BLaER1 treated with 17β-estradiol and CSF1 and Interleukin-3, amounts not matched to agents 10 nM and 100 nM (cell line): Measurements from ENCODE around the gene NCOA7.
"Not testable (repeated sequence)": the region's sequence is repeated elsewhere in the genome, so short reads cannot be mapped to it uniquely, and the experiment has no call there.

ENCODE experiments used
- H3K27ac ChIP-seq, 11 experiments: shearing (Covaris generic); formaldehyde crosslinking; 2 replicates each; pipeline ENCODE4 v1.8.1; 2022
- H3K27me3 ChIP-seq, 11 experiments: shearing (Covaris generic); formaldehyde crosslinking; 2 replicates each; pipeline ENCODE4 v1.8.1; 2022
- H3K36me3 ChIP-seq, 11 experiments: shearing (Covaris generic); formaldehyde crosslinking; 2 replicates each; pipeline ENCODE4 v1.8.1; 2022
- H3K4me1 ChIP-seq, 10 experiments: shearing (Covaris generic); formaldehyde crosslinking; 2 replicates each; pipeline ENCODE4 v1.8.1; 2022
- H3K4me2 ChIP-seq, 11 experiments: shearing (Covaris generic); formaldehyde crosslinking; 2 replicates each; pipeline ENCODE4 v1.8.1; 2022
- H3K4me3 ChIP-seq, 10 experiments: shearing (Covaris generic); formaldehyde crosslinking; 2 replicates each; pipeline ENCODE4 v1.8.1; 2022
- H3K9ac ChIP-seq, 11 experiments: shearing (Covaris generic); formaldehyde crosslinking; 2 replicates each; pipeline ENCODE4 v1.8.1; 2022
- H3K9me3 ChIP-seq, 11 experiments: shearing (Covaris generic); formaldehyde crosslinking; replicated peaks in 1 of 11; 2 replicates each; pipeline ENCODE4 v1.8.1; 2022
- H4K20me1 ChIP-seq, 11 experiments: shearing (Covaris generic); formaldehyde crosslinking; 2 replicates each; pipeline ENCODE4 v1.8.1; 2022
- Cebpa-rat ChIP-seq, 11 experiments: shearing (Covaris generic); IDR thresholded peaks; 2 replicates each; pipeline ENCODE4 v1.8.1; 2022

The NCOA7 gene

DNA sequence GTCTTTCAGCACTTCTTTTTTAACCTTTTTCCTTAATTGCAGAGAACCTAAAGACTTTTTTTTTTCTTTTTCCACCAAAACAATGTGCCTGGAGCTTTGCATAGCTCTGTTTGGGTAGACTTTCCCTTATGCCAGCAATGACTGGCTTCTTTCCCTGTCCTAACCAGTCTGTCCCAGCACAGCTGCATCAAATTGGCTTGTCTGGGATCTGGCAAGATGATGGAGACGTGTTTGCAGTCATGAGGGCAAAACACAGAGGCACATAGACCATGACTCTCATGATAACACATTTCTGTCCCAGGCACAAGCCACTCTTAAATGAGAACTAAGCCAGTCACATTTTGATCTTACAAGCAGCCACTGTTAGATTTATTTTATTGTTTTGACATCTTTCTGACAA, 24.8 kb upstream of the NCOA7 start:
- TF ChIP-seq Cebpa-rat (IDR thresholded peaks at IDR 0.05) = no peak
- Histone ChIP-seq H4K20me1 (no peaks in the 10 kb centered on the region), H3K4me3 (no peak overlapping the region), H3K27ac (no peak overlapping the region), H3K9ac (no peak overlapping the region), H3K4me2 (no peak overlapping the region), H3K4me1 (peaks cover 3 to 14% (median 9%) of the 10 kb centered on the region in 10 experiments; a peak in 15 of 20 replicates), H3K9me3 (peaks cover 0 to 8% (median 3%) of the 10 kb centered on the region in 11 experiments; a peak in 4 of 22 replicates), H3K36me3 (no peaks in the 10 kb centered on the region), H3K27me3 (no peaks in the 10 kb centered on the region)

DNA sequence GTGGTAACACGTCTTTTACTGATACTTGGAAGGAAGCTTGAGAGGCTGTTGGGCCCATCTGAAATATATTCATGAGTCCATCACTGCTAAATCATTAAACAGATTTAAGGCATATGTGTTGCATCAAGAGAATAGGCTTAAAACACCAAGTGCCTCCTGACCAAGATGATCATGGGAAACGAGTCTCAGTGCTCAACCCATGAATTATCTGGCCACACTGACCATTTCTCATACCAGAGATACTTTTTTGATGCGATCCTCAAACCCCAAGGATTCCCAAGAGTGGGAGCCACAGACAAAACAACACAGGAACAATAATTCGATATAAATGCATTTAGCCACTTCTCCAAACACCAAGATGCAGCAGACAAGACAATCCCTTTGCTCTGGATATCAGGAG, 24.1 kb upstream of the NCOA7 start:
- H3K27me3 ChIP-seq = no peaks in the 10 kb centered on the region
- H3K27ac ChIP-seq = no peak overlapping the region
- TF ChIP-seq Cebpa-rat (IDR thresholded peaks at IDR 0.05) = no peak
- H4K20me1 ChIP-seq = no peaks in the 10 kb centered on the region
- no peak overlapping the region for H3K4me2 ChIP-seq
- H3K36me3 ChIP-seq = no peaks in the 10 kb centered on the region
- peaks cover 3 to 10% (median 6%) of the 10 kb centered on the region in 10 experiments; a peak in 14 of 20 replicates for H3K4me1 ChIP-seq
- no peak overlapping the region for H3K4me3 ChIP-seq
- H3K9me3 ChIP-seq = peaks cover 0 to 8% (median 3%) of the 10 kb centered on the region in 11 experiments; a peak in 4 of 22 replicates
- H3K9ac ChIP-seq = no peak overlapping the region

DNA sequence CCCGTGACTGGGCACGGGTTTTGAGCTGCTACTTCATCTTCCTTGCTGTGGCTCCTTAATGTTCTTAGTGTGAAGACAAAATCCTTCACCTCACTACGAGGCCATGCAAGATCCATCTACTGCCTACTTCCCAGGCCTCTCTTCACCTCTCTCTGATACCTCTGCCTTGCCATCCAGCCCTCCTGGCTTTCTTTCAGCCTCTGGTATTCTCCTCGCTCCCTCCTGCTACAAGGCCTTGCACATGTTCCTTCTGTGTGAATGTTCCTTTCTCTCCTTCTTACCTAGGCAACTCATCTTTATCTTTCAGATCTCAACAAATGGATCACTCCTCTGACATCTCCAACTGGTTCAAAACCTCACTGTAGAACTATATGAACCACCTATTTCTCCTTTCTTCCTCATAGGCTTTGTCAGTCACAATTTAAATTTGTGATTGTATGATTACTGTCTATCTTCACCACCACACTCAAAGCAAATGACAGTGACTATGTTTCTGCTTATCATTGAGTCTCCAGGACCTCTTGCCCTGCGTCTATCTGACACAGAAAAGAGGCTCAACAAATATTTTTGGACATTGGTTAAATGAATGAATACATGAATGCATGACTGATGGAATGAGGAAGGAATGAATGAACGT, 21.5 kb upstream of the NCOA7 start:
- no peaks in the 10 kb centered on the region for H4K20me1 ChIP-seq
- no peak for TF ChIP-seq Cebpa-rat (IDR thresholded peaks at IDR 0.05)
- peaks cover 0 to 8% (median 3%) of the 10 kb centered on the region in 11 experiments; a peak in 4 of 22 replicates for H3K9me3 ChIP-seq
- H3K4me3 ChIP-seq = no peak overlapping the region
- no peak overlapping the region for H3K4me2 ChIP-seq
- H3K36me3 ChIP-seq = no peaks in the 10 kb centered on the region
- no peak overlapping the region; a peak in 1 of 22 replicates for H3K9ac ChIP-seq
- peaks cover 2 to 5% (median 3%) of the 10 kb centered on the region in 10 experiments; a peak in 14 of 20 replicates for H3K4me1 ChIP-seq
- H3K27me3 ChIP-seq = no peaks in the 10 kb centered on the region
- H3K27ac ChIP-seq = no peak overlapping the region

- Histone ChIP-seq H3K27ac (no peak overlapping the region), H3K4me1 (no peaks in the 10 kb centered on the region), H3K4me3 (no peak overlapping the region), H4K20me1 (no peaks in the 10 kb centered on the region), H3K27me3 (no peaks in the 10 kb centered on the region), H3K9me3 (peaks cover 0 to 8% (median 3%) of the 10 kb centered on the region in 11 experiments; a peak in 4 of 22 replicates), H3K36me3 (no peaks in the 10 kb centered on the region), H3K4me2 (no peak overlapping the region), H3K9ac (no peak overlapping the region)
- TF ChIP-seq Cebpa-rat (IDR thresholded peaks at IDR 0.05) = no peak
Measured at GRCh38 chr6:125773387-125774341, 17.1 kb upstream of the NCOA7 start.

GRCh38 chr6:125776107-125776826, 14.5 kb upstream of the NCOA7 start:
- not testable (repeated sequence) for H3K27me3 ChIP-seq, H4K20me1 ChIP-seq, H3K4me3 ChIP-seq, H3K9ac ChIP-seq, H3K9me3 ChIP-seq, H3K36me3 ChIP-seq, H3K27ac ChIP-seq, H3K4me1 ChIP-seq, H3K4me2 ChIP-seq

GRCh38 chr6:125779924-125780539, 10.7 kb upstream of the NCOA7 start:
- Histone ChIP-seq H3K4me3 (peak overlapping the region; percentile 59 to 83 (median 73)), H3K27me3 (no peaks in the 10 kb centered on the region), H3K36me3 (no peaks in the 10 kb centered on the region), H3K4me2 (peak overlapping the region in 10 of 11 experiments; percentile 63 to 83 (median 81); a peak in 20 of 22 replicates), H3K9me3 (peaks cover 0 to 7% (median 0%) of the 10 kb centered on the region in 11 experiments; a peak in 2 of 22 replicates), H3K4me1 (peaks cover 5 to 19% (median 14%) of the 10 kb centered on the region in 10 experiments), H3K9ac (peak overlapping the region; percentile 81 to 92 (median 86)), H3K27ac (peak overlapping the region; percentile 72 to 96 (median 91)), H4K20me1 (no peaks in the 10 kb centered on the region)
- peak in 8 of 11 experiments; percentile 9 to 75 (median 38); a peak in 8 of 22 replicates for TF ChIP-seq Cebpa-rat (IDR thresholded peaks at IDR 0.05)

DNA sequence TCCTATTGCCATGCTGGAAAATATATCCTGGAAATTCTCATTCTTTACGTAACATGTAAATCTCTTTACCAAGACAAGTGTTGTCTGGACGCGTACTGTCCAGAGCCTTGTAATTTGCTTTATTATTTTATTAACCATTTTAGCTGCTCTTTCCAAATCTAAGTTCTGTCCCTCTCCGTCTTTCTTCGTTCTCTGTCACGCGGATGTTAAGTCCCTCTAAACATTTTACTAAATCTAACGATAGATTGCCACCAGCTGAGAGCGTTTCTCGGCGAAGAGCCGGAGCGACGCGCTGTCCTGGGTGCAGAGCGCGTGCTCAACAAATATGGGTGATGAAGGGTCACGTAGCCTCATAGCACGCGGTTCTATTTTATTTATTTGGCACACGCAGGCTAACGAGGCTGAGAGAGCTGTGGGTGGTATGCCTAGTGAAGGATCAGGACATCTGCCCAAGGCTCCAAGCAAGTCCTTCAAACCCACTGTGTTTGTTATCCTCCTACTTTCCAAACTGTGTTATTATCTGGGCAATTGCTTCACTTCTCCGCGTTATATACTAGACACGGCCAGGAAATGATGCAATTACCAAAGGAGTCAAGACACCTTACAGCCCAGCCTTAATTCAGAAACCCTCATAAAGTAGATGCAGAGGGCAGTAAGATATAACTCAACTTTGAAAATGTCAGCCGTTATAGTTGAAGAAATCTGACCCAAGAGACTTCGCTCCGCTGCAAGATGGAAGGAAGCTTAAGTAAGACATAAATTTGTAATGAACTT, 10.0 kb upstream of the NCOA7 start:
- TF ChIP-seq Cebpa-rat (IDR thresholded peaks at IDR 0.05) = peak in 9 of 11 experiments; percentile 75 to 95 (median 88); a peak in 18 of 22 replicates
- Histone ChIP-seq H3K9ac (peak overlapping the region; percentile 81 to 92 (median 86)), H3K27ac (peak overlapping the region; percentile 72 to 96 (median 91)), H4K20me1 (no peaks in the 10 kb centered on the region), H3K9me3 (peaks cover 0 to 7% (median 0%) of the 10 kb centered on the region in 11 experiments; a peak in 2 of 22 replicates), H3K36me3 (no peaks in the 10 kb centered on the region), H3K27me3 (no peaks in the 10 kb centered on the region), H3K4me2 (peak overlapping the region; percentile 63 to 83 (median 80)), H3K4me3 (peak overlapping the region; percentile 59 to 83 (median 73)), H3K4me1 (peaks cover 5 to 19% (median 14%) of the 10 kb centered on the region in 10 experiments)
